ENCODE data around the gene IL18BP.

DNA sequence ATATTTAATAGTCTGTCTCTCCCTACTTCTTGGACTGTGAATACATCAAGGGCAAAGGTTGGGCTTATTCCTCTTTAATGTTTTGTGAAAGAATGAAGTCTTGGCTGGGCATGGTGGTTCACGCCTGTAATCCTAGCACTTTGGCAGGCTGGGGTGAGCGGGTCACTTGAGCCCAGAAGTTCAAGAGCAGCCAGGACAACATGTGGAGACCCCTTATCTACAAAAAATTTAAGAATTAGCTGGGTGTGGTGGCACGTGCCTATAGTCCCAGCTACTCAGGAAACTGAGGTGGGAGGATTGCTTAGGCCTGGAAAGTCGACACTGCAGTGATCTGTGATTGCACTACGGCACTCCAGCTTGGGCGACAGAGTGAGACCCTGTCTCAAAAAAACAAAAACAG lies 49.7 kb upstream of the IL18BP start:
- TF ChIP-seq, protein P1, sequence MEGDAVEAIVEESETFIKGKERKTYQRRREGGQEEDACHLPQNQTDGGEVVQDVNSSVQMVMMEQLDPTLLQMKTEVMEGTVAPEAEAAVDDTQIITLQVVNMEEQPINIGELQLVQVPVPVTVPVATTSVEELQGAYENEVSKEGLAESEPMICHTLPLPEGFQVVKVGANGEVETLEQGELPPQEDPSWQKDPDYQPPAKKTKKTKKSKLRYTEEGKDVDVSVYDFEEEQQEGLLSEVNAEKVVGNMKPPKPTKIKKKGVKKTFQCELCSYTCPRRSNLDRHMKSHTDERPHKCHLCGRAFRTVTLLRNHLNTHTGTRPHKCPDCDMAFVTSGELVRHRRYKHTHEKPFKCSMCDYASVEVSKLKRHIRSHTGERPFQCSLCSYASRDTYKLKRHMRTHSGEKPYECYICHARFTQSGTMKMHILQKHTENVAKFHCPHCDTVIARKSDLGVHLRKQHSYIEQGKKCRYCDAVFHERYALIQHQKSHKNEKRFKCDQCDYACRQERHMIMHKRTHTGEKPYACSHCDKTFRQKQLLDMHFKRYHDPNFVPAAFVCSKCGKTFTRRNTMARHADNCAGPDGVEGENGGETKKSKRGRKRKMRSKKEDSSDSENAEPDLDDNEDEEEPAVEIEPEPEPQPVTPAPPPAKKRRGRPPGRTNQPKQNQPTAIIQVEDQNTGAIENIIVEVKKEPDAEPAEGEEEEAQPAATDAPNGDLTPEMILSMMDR (IDR thresholded peaks at IDR 0.05; ENCODE audit: low read depth, low read length), result no peak
- TF ChIP-seq EZH2phosphoT487 (IDR thresholded peaks at IDR 0.05; ENCODE audit: low read depth), result no peak
